K562 (cell line): ENCODE measurements around the gene MAN2B1. TPM values are rescaled to one million over a fixed set of nuclear protein-coding genes. Genes with fewer than 3 reads are reported as not detected.

ENCODE experiments used
- ADNP ChIP-seq: fragments of 200-800 bp; sonication (Bioruptor generic); IDR thresholded peaks from 2 replicates; pipeline ENCODE4 v1.6.1; 2016; ENCODE audit warnings: missing genetic modification characterization, missing compliant biosample characterization
- BCOR ChIP-seq: fragments of 450-650 bp; IDR thresholded peaks from 2 replicates; pipeline ENCODE4 v1.6.1; 2016
- FOXA3 ChIP-seq, 2 experiments: fragments of 450-650 bp in 1 of 2; sonication (generic) in 1 of 2; formaldehyde crosslinking; IDR thresholded peaks in 1 of 2; conservative IDR thresholded peaks in 1 of 2; 2 replicates each; pipeline versions ENCODE4 v1.4.0 to v1.8.0; 2020 to 2022; ENCODE audit warnings: mild to moderate bottlenecking in 2 of 2, missing genetic modification reagents in 1 of 2
- GATAD2B ChIP-seq: fragments of 450-650 bp; IDR thresholded peaks from 2 replicates; pipeline ENCODE4 v1.6.1; 2017; ENCODE audit warnings: mild to moderate bottlenecking, borderline replicate concordance
- NCOA1 ChIP-seq: fragments of 450-650 bp; IDR thresholded peaks from 2 replicates; pipeline ENCODE4 v1.6.1; 2016; ENCODE audit warnings: low read depth
- SMAD4 ChIP-seq: fragments of 250-450 bp; sonication (Bioruptor Pico); conservative IDR thresholded peaks from 2 replicates; pipeline ENCODE4 v1.8.0; 2021; ENCODE audit warnings: inconsistent platforms, mild to moderate bottlenecking, moderate library complexity
- TAF7 ChIP-seq: fragments of 450-650 bp; IDR thresholded peaks from 2 replicates; pipeline ENCODE4 v1.6.1; 2016; ENCODE audit warnings: missing genetic modification characterization, missing compliant biosample characterization
- XRCC5 ChIP-seq: fragments of 200-400 bp; formaldehyde crosslinking; IDR thresholded peaks from 2 replicates; pipeline ENCODE4 v1.6.1; 2017; ENCODE audit warnings: low read depth, mild to moderate bottlenecking, low read length
- ZBTB40 ChIP-seq, 2 experiments: fragments of 450-650 bp in 1 of 2; sonication (generic) in 1 of 2; formaldehyde crosslinking in 1 of 2; IDR thresholded peaks; 2 replicates each; pipeline versions ENCODE4 v1.7.1 to v1.9.0; 2016 to 2022; ENCODE audit warnings: inconsistent platforms in 1 of 2, mild to moderate bottlenecking in 1 of 2, missing genetic modification reagents in 1 of 2
- ZNF174 ChIP-seq: fragments of 250-450 bp; sonication (Bioruptor Pico); IDR thresholded peaks from 2 replicates; pipeline ENCODE4 v1.4.0; 2020; ENCODE audit warnings: mild to moderate bottlenecking
- ZNF408 ChIP-seq: fragments of 250-450 bp; sonication (Bioruptor Pico); IDR thresholded peaks from 2 replicates; pipeline ENCODE4 v1.4.0; 2020; ENCODE audit warnings: low read depth, mild to moderate bottlenecking, moderate library complexity
- polyA plus RNA-seq, 8 experiments: library from polyadenylated mRNA; depleted of rRNA in 4 of 8; stranded (reverse) in 5 of 8; unstranded in 3 of 8; fragments of >200 nt; fragmentation: Nextera tagmentation in 2 of 8; fragmentation: Illumina TruSeq in 1 of 8; extraction: Ambion mirVana in 2 of 8; extraction: Trizol in 1 of 8; gene quantifications; 2 replicates each; pipeline versions ENCODE4 v1.2.1 to v1.2.3, GENCODE V29; 2011 to 2014; ENCODE audit warnings: inconsistent platforms in 1 of 8, missing spikeins in 1 of 8
- total RNA-seq, 7 experiments: library from RNA; depleted of rRNA in 6 of 7; stranded (reverse); fragments of >200 nt in 6 of 7; fragmentation: Illumina TruSeq in 2 of 7; extraction: Trizol in 2 of 7; gene quantifications; 2 replicates each; pipeline versions ENCODE4 v1.2.1 to v1.2.3, GENCODE V29; 2011 to 2021; ENCODE audit warnings: low replicate concordance in 1 of 7
- TF ChIP-seq, protein P1 (sequence below): fragments of 250-450 bp; sonication (Bioruptor Pico); IDR thresholded peaks from 2 replicates; pipeline ENCODE4 v1.5.0; 2021; ENCODE audit warnings: mild to moderate bottlenecking, moderate library complexity
- TF ChIP-seq, protein P2 (sequence below): fragments of 450-650 bp; formaldehyde crosslinking; IDR thresholded peaks from 2 replicates; pipeline ENCODE4 v1.4.0; 2020; ENCODE audit warnings: mild to moderate bottlenecking, moderate library complexity

The MAN2B1 gene
- total and polyA plus RNA-seq, 9 of the 15 experiments (the other 6 are each of a cell fraction or from before 2014, with no cell fraction given): 0.59 to 33.8 (median 11.4) TPM

- TF ChIP-seq ZBTB40 (IDR thresholded peaks at IDR 0.05): peak; percentile 99
- no peak for TF ChIP-seq ZBTB40 (CRISPR knock-in tag; IDR thresholded peaks at IDR 0.05)
- no peak for TF ChIP-seq SMAD4 (CRISPR knock-in tag)
- TF ChIP-seq XRCC5: peak; percentile 93
- no peak for TF ChIP-seq ZNF174
- peak; percentile 94 for TF ChIP-seq TAF7
- no peak; the same call in 1 of the 2 replicates for TF ChIP-seq GATAD2B
- no peak for TF ChIP-seq FOXA3 (CRISPR knock-in tag; conservative IDR thresholded peaks at IDR 0.05 in 1 of 2, IDR thresholded peaks at IDR 0.05 in 1 of 2)
- TF ChIP-seq, protein P1, sequence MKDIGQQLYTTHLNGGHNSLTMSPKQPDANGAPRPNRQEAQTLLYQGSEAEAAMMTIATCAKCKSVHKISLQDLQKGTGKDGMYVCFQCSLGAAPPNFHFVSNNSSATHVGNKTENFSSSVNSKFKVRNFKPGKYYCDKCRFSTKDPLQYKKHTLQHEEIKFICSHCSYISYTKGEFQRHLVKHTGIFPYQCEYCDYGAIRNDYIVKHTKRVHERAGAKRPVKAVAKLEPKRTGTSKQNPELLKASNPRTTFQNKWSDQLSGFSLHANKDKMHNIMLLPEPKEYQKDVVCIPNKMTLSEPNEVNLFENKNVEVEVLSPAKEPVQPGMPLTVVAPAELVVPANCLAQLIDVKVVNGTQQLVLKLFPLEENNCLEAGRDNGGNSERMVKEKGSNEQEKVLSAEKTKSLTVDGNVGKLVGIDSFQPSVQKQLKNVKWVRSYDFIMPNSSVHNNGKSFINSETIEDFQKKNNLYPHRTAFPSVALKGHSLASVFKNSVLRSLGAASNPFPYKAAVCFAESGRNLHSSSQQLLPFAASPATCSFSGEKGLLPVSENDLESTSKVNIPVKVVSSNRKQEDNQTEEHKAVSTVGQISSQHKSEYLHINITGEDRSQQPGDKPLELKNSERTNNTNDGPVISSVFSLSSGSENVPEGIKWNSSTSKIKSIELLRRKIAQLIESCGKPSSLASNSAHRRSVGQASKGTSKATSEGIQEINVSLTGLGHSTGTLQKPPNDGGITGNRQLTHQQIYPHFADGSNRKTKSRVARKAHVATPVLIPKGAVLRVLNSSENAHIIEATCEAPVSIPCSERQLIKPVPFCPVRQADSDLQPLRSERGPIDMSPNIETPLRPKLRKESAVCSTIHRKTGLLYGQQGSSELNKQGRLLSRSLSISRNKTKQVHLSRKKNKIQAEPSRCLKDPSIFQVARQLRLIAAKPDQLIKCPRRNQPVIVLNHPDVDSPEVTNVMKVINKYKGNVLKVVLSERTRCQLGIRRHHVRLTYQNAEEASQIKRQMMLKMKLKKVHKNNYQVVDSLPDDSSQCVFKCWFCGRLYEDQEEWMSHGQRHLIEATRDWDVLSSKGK: no peak
- no peak for TF ChIP-seq ZNF408 (CRISPR knock-in tag)
- TF ChIP-seq, protein P2, sequence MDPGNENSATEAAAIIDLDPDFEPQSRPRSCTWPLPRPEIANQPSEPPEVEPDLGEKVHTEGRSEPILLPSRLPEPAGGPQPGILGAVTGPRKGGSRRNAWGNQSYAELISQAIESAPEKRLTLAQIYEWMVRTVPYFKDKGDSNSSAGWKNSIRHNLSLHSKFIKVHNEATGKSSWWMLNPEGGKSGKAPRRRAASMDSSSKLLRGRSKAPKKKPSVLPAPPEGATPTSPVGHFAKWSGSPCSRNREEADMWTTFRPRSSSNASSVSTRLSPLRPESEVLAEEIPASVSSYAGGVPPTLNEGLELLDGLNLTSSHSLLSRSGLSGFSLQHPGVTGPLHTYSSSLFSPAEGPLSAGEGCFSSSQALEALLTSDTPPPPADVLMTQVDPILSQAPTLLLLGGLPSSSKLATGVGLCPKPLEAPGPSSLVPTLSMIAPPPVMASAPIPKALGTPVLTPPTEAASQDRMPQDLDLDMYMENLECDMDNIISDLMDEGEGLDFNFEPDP (CRISPR knock-in tag): no peak
- TF ChIP-seq ADNP (tag): no peak
- no peak for TF ChIP-seq BCOR
- TF ChIP-seq NCOA1: peak; percentile 98
These were observed 55.8 kb downstream of the MAN2B1 start, which contains the start of the genes ZNF490 and ZNF791 (continued) for GRCh38 chr19:12610540-12611360.
